Tongue (tissue), 2 donors: ENCODE results near the gene FGFR3. TPM values are rescaled to one million over a fixed set of nuclear protein-coding genes. Genes with fewer than 3 reads are reported as not detected.

Source experiments
- DNase-seq: peaks from one replicate; pipeline ENCODE4 v3.0.0-alpha.2; 2015
- total RNA-seq: library from RNA; depleted of rRNA; stranded (reverse); fragments of >200 nt; gene quantifications from one replicate; pipeline ENCODE4 v1.2.3, GENCODE V29; 2014

The FGFR3 gene
- total RNA-seq, 1 donor from 2014 or later = 68.0 TPM

GRCh38 chr4:1788254-1788973 lies 4.7 kb upstream of the FGFR3 start:
- no peak for DNase-seq

GRCh38 chr4:1789552-1789951 lies 3.5 kb upstream of the FGFR3 start:
- no peak for DNase-seq

GRCh38 chr4:1790005-1790404 lies 3.1 kb upstream of the FGFR3 start:
- DNase-seq = no peak

GRCh38 chr4:1792158-1792831 lies 798 bp upstream of the FGFR3 start:
- DNase-seq = no peak

- DNase-seq = no peak
Observed at GRCh38 chr4:1793496-1793840, 375 bp downstream of the FGFR3 start.

- no peak for DNase-seq
Observed at GRCh38 chr4:1793940-1794808, 1.1 kb downstream of the FGFR3 start.

- no peak for DNase-seq
Observed at GRCh38 chr4:1794809-1795298, 1.8 kb downstream of the FGFR3 start.

- DNase-seq = no peak
Observed at GRCh38 chr4:1795299-1796195, 2.5 kb downstream of the FGFR3 start.

- DNase-seq = no peak
Observed at GRCh38 chr4:1796486-1797204, 3.6 kb downstream of the FGFR3 start.

GRCh38 chr4:1797298-1797860 lies 4.3 kb downstream of the FGFR3 start:
- no peak for DNase-seq

GRCh38 chr4:1797861-1798579 lies 4.9 kb downstream of the FGFR3 start:
- DNase-seq = no peak

GRCh38 chr4:1798580-1799386 lies 5.7 kb downstream of the FGFR3 start:
- DNase-seq = no peak

- no peak for DNase-seq
Observed at GRCh38 chr4:1799387-1800375, 6.6 kb downstream of the FGFR3 start.

- DNase-seq = no peak
Observed at GRCh38 chr4:1800805-1801204, 7.7 kb downstream of the FGFR3 start.

- no peak for DNase-seq
Observed at GRCh38 chr4:1801286-1801958, 8.3 kb downstream of the FGFR3 start.

- DNase-seq = peak; percentile 36
Observed at GRCh38 chr4:1802151-1802715, 9.1 kb downstream of the FGFR3 start.
